ENCODE measurements around the gene EGFL8.

DNA sequence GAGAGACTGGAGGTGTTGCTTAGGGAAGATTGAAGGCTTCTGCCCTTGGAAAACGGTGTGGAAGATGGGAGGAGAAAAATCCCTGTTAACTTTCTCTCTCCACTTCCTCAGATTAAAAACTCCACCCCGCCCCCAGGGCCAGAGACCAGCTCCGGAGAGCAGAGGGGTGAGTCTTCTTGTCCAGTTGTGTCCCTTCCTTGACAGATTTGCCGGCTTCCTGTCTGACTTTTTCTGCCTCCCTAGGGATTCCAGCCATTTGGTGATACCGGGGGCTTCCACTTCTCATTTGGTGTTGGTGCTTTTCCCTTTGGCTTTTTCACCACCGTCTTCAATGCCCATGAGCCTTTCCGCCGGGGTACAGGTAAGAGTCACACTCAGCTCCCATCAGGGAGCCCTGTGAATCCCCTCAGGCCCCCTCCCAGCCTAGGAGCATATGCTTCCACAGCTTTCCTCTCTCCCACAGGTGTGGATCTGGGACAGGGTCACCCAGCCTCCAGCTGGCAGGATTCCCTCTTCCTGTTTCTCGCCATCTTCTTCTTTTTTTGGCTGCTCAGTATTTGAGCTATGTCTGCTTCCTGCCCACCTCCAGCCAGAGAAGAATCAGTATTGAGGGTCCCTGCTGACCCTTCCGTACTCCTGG is 15.5 kb downstream of the EGFL8 start:
- no peak for TF ChIP-seq EZH2phosphoT487 (IDR thresholded peaks at IDR 0.05; ENCODE audit: borderline replicate concordance)
- TF ChIP-seq, protein P1, sequence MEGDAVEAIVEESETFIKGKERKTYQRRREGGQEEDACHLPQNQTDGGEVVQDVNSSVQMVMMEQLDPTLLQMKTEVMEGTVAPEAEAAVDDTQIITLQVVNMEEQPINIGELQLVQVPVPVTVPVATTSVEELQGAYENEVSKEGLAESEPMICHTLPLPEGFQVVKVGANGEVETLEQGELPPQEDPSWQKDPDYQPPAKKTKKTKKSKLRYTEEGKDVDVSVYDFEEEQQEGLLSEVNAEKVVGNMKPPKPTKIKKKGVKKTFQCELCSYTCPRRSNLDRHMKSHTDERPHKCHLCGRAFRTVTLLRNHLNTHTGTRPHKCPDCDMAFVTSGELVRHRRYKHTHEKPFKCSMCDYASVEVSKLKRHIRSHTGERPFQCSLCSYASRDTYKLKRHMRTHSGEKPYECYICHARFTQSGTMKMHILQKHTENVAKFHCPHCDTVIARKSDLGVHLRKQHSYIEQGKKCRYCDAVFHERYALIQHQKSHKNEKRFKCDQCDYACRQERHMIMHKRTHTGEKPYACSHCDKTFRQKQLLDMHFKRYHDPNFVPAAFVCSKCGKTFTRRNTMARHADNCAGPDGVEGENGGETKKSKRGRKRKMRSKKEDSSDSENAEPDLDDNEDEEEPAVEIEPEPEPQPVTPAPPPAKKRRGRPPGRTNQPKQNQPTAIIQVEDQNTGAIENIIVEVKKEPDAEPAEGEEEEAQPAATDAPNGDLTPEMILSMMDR (conservative IDR thresholded peaks at IDR 0.05; ENCODE audit: low read length): no peak

All from Loucy (cell line).